Measurements from ENCODE around the gene SAP25. TPM values are rescaled to one million over a fixed set of nuclear protein-coding genes. Genes with fewer than 3 reads are reported as not detected.

SAP25 gene
- total and polyA plus RNA-seq, 2 experiments from 2014 or later = not detected

DNA sequence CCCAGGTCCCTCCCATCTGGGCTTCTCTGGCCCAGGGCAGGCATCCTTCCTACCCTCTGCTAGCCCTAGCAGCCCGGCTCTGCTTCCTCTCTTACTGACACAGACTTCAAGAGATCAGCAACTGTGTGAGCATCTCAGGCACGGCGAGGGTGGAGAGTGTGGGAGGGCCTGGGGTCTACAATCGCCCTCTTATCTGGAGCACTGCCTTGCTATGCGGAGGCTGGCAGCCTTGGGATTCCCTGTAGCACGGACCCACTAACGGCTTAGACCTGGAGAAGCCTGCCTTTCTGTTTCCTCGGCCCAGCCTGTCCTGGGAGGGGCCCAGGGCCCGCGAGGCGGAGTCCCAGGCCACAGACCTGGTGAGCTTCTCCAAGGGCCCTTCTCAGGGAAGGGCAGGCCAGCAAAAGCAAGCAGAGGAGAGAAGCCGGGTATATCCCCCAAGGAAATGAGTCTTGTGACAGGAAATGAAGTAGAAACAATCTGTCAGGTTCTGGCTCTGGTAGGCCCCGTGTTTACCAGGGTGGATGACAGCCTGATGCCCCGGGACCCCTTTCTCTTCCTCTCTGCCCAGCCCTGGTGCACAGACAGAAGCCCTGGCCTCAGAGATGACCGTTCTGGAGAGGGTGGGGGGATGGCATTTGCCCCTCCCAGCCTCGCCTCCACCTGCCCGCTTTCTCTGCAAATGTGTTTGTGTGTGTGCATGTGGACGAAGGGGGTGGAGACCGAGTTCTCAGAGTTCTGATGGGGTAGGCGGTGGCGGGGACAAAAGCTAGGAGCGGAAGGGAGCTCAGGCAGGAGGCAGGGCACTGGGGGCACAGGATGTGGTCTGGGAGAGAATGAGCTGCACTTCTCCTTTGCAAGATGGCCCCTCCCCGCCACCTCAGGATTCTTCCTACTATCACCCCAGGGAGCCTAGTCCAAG lies 9.7 kb upstream of the SAP25 start:
- H3K9me2 ChIP-seq (ENCODE audit: insufficient read depth) = no peaks in the 10 kb centered on the region
- H4K20me1 ChIP-seq (ENCODE audit: insufficient read depth) = no peaks in the 10 kb centered on the region; the same call in 1 of the 2 replicates
- no peaks in the 10 kb centered on the region for H3F3A ChIP-seq (ENCODE audit: insufficient read depth)
- H3K27ac ChIP-seq = no peak overlapping the region
- no peak overlapping the region for H3K4me3 ChIP-seq
- TF ChIP-seq EZH2phosphoT487 (IDR thresholded peaks at IDR 0.05; ENCODE audit: insufficient read depth, low read depth) (no peak), EZH2 (IDR thresholded peaks at IDR 0.05; ENCODE audit: insufficient read depth, poor library complexity, severe bottlenecking) (no peak)
- H3K36me3 ChIP-seq (ENCODE audit: low read depth) = 0 out of 2 replicates have a peak, but pooled peaks cover 3% of the 10 kb centered on the region
- no peak for DNase-seq
- no peak overlapping the region for H3K4me2 ChIP-seq (ENCODE audit: unreplicated experiment)
- peaks cover 20% of the 10 kb centered on the region for H3K79me2 ChIP-seq (ENCODE audit: insufficient read depth)
- no peak overlapping the region for H3K9ac ChIP-seq
- H2AFZ ChIP-seq = no peak overlapping the region
- H3K4me1 ChIP-seq (ENCODE audit: insufficient read depth) = 0 out of 2 replicates have a peak, but pooled peaks cover 5% of the 10 kb centered on the region
- WGBS, 2 experiments (ENCODE audit: low coverage in 1 of 2, low lambda C conversion rate in 2 of 2, missing lambda C conversion rate in 2 of 2) = 83 to 84% methylated on average over 23 of the region's 23 CpGs
- H3K27me3 ChIP-seq (replicated peaks; ENCODE audit: insufficient read depth) = no peaks in the 10 kb centered on the region
- in situ Hi-C loops (cut with MboI) = no loop called here
- H3K9me3 ChIP-seq (ENCODE audit: low read depth) = no peaks in the 10 kb centered on the region

DNA sequence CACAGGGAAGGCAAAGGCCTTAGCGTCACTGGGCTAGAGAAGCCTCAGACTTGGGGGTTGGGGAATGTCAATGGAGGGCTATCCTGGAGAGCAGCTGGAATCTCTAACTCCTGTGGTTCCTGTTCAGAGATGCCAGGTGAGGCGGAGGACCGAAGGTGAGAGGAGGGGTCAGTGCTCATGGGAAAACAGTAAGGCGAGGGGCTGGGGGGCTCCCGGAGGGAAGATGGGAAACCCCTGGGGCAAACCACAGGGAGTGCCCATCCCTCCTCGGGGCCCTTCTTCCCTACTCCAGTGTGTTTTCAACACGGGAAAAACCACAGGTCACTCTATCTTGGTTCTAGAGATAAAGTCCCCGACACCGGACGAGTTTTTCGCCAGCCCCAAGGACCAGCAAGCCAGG lies 8.9 kb upstream of the SAP25 start:
- Histone ChIP-seq H2AFZ (no peak overlapping the region), H3K9me2 (ENCODE audit: insufficient read depth) (no peaks in the 10 kb centered on the region), H3K4me3 (no peak overlapping the region), H3K27me3 (replicated peaks; ENCODE audit: insufficient read depth) (no peaks in the 10 kb centered on the region), H4K20me1 (ENCODE audit: insufficient read depth) (no peaks in the 10 kb centered on the region; the same call in 1 of the 2 replicates), H3K79me2 (ENCODE audit: insufficient read depth) (peaks cover 20% of the 10 kb centered on the region), H3K9ac (no peak overlapping the region), H3K4me2 (ENCODE audit: unreplicated experiment) (no peak overlapping the region), H3K27ac (no peak overlapping the region), H3K9me3 (ENCODE audit: low read depth) (no peaks in the 10 kb centered on the region), H3K36me3 (ENCODE audit: low read depth) (0 out of 2 replicates have a peak, but pooled peaks cover 3% of the 10 kb centered on the region), H3K4me1 (ENCODE audit: insufficient read depth) (0 out of 2 replicates have a peak, but pooled peaks cover 5% of the 10 kb centered on the region), H3F3A (ENCODE audit: insufficient read depth) (no peaks in the 10 kb centered on the region)
- TF ChIP-seq EZH2 (IDR thresholded peaks at IDR 0.05; ENCODE audit: insufficient read depth, poor library complexity, severe bottlenecking) = no peak
- no peak for TF ChIP-seq EZH2phosphoT487 (IDR thresholded peaks at IDR 0.05; ENCODE audit: insufficient read depth, low read depth)
- WGBS, 2 experiments (ENCODE audit: low coverage in 1 of 2, low lambda C conversion rate in 2 of 2, missing lambda C conversion rate in 2 of 2) = 80% methylated on average over 11 of the region's 11 CpGs
- in situ Hi-C loops (cut with MboI) = no loop called here
- DNase-seq = no peak

DNA sequence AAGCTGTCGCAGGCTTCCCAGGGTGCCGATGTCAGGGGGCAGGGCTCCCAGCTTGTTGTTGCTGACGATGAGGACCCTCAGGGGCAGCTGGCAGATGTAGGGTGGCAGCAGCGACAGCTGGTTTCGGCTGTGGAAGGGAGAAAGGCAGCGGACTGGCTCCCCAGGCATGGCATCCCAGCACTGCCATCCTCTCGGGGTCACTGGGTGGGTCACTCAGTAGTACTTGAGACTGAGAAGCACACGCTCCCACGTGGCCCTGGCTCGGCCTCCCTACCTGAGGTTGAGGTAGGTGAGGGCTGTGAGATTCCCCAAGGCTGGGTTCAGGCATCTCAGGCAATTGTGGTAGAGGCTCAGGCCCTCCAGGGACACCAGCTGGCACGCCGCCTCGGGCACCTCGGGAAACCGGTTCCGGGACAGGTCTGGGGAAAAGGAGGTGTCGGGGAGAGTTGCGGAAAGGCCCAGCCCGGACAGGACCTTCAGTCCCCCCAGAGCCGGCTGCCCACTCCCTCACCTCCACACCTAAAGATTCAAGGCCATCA lies 8.4 kb upstream of the SAP25 start:
- Histone ChIP-seq H2AFZ (no peak overlapping the region), H3K27ac (no peak overlapping the region), H3K9me3 (ENCODE audit: low read depth) (no peaks in the 10 kb centered on the region), H3K27me3 (replicated peaks; ENCODE audit: insufficient read depth) (no peaks in the 10 kb centered on the region), H3K9ac (no peak overlapping the region), H3K9me2 (ENCODE audit: insufficient read depth) (no peaks in the 10 kb centered on the region), H3K4me3 (no peak overlapping the region), H4K20me1 (ENCODE audit: insufficient read depth) (no peaks in the 10 kb centered on the region; the same call in 1 of the 2 replicates), H3K4me2 (ENCODE audit: unreplicated experiment) (no peak overlapping the region), H3F3A (ENCODE audit: insufficient read depth) (no peaks in the 10 kb centered on the region), H3K79me2 (ENCODE audit: insufficient read depth) (peaks cover 20% of the 10 kb centered on the region), H3K4me1 (ENCODE audit: insufficient read depth) (0 out of 2 replicates have a peak, but pooled peaks cover 5% of the 10 kb centered on the region), H3K36me3 (ENCODE audit: low read depth) (0 out of 2 replicates have a peak, but pooled peaks cover 3% of the 10 kb centered on the region)
- WGBS, 2 experiments (ENCODE audit: low coverage in 1 of 2, low lambda C conversion rate in 2 of 2, missing lambda C conversion rate in 2 of 2) = 98 to 99% methylated on average over 15 to 20 of the region's 20 CpGs
- TF ChIP-seq EZH2 (IDR thresholded peaks at IDR 0.05; ENCODE audit: insufficient read depth, poor library complexity, severe bottlenecking) (no peak), EZH2phosphoT487 (IDR thresholded peaks at IDR 0.05; ENCODE audit: insufficient read depth, low read depth) (no peak)
- in situ Hi-C loops (cut with MboI) = no loop called here
- DNase-seq = no peak

DNA sequence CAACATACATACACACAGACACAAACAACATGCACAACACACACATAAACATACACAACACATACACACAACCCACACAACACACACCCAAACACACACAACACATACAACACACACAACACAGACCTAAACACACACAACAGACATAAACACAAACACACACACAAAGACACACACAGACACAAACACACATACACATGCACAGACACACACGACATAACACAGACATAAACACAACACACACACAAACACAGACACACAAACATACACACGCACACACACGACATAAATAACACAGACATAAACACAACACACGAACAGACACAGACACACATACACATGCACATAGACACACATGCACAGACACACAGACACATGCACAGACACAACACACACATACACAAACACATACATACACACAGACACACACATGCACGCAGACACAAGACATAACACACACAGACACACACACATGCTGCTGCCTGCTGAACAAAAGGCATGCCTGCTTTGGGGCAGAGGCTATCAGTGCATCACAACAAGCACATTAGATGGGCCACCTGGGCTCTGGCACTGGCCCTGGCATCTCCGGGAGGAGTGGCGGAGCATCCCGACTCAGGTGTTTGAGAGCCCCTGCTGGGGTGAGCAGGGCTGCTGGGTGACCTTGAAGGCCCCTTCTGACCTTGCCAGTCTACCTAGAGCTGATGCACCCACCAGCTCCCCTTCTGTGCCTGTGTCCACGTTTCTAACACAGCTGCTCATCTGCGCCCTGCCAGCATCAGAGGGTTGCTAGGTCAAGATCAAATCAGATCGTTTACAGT lies 7.0 kb upstream of the SAP25 start:
- no peak overlapping the region for H3K4me3 ChIP-seq
- no peak overlapping the region for H2AFZ ChIP-seq
- TF ChIP-seq EZH2phosphoT487 (IDR thresholded peaks at IDR 0.05; ENCODE audit: insufficient read depth, low read depth) = no peak
- no peak for TF ChIP-seq EZH2 (IDR thresholded peaks at IDR 0.05; ENCODE audit: insufficient read depth, poor library complexity, severe bottlenecking)
- no peaks in the 10 kb centered on the region for H3K9me3 ChIP-seq (ENCODE audit: low read depth)
- H3K9me2 ChIP-seq (ENCODE audit: insufficient read depth) = no peaks in the 10 kb centered on the region
- H4K20me1 ChIP-seq (ENCODE audit: insufficient read depth) = no peaks in the 10 kb centered on the region; the same call in 1 of the 2 replicates
- no peak overlapping the region for H3K4me2 ChIP-seq (ENCODE audit: unreplicated experiment)
- H3K36me3 ChIP-seq (ENCODE audit: low read depth) = peaks cover 3% of the 10 kb centered on the region; the same call in 1 of the 2 replicates
- H3K27ac ChIP-seq = no peak overlapping the region
- no peaks in the 10 kb centered on the region for H3F3A ChIP-seq (ENCODE audit: insufficient read depth)
- peaks cover 19% of the 10 kb centered on the region for H3K79me2 ChIP-seq (ENCODE audit: insufficient read depth)
- no peak for DNase-seq
- no peaks in the 10 kb centered on the region for H3K27me3 ChIP-seq (replicated peaks; ENCODE audit: insufficient read depth)
- WGBS, 2 experiments (ENCODE audit: low coverage in 1 of 2, low lambda C conversion rate in 2 of 2, missing lambda C conversion rate in 2 of 2) = 91% methylated on average over 10 to 11 of the region's 11 CpGs
- H3K4me1 ChIP-seq (ENCODE audit: insufficient read depth) = 0 out of 2 replicates have a peak, but pooled peaks cover 5% of the 10 kb centered on the region
- H3K9ac ChIP-seq = no peak overlapping the region
- in situ Hi-C loops (cut with MboI) = no loop called here
